SH-SY5Y (cell line): Measurements from ENCODE around the gene RNF138.

Experiments used
- GATA2 ChIP-seq: IDR thresholded peaks from 2 replicates; pipeline ENCODE4 v1.6.1; 2011; ENCODE audit warnings: mild to moderate bottlenecking, low read depth, low read length
- GATA3 ChIP-seq: IDR thresholded peaks from 2 replicates; pipeline ENCODE4 v1.6.1; 2011; ENCODE audit warnings: low read depth, mild to moderate bottlenecking, low read length, moderate library complexity

GRCh38 chr18:32156855-32157254 is 65.2 kb downstream of the RNF138 start:
- no peak for TF ChIP-seq GATA2
- no peak for TF ChIP-seq GATA3
